Endothelial cell of umbilical vein (primary cell): Measurements from ENCODE around the gene ALOXE3. TPM values are rescaled to one million over a fixed set of nuclear protein-coding genes. Genes with fewer than 3 reads are reported as not detected.

Experiments
- BruUV-seq: library from RNA; stranded (reverse); fragments of 400-500 nt; replicated peaks from 2 replicates; lab custom pipeline; 2021; lab: Mats Ljungman, UMichigan
- CTCF ChIA-PET: fragments of 300-600, 350-600 bp; sonication (Branson Sonifier 250); formaldehyde crosslinking; loops from one replicate; lab custom pipeline; 2021; ENCODE audit warnings: antibody characterized with exemption, inconsistent platforms; lab: Charles Lee
- POLR2A ChIA-PET: fragments of 300-600, 350-600 bp; sonication (Branson Sonifier 250); formaldehyde crosslinking; loops from one replicate; lab custom pipeline; 2021; ENCODE audit warnings: antibody characterized with exemption, inconsistent platforms; lab: Charles Lee
- DNase-seq: peaks from one replicate; pipeline ENCODE4 v3.0.0-alpha.2; 2011; ENCODE audit warnings: low read depth, low spot score
- FAIRE-seq: peaks from 2 replicates; lab custom pipeline; 2011; peaks lifted over from hg19 to GRCh38; lab: Jason Lieb, UNC
- H2AFZ ChIP-seq: 2 replicates; pipeline ENCODE4 v1.6.0; 2012; ENCODE audit warnings: low read depth, low read length, control low read depth, inconsistent platforms
- H3K27ac ChIP-seq: 2 replicates; pipeline ENCODE4 v1.5.1; 2011; ENCODE audit warnings: low read depth, mild to moderate bottlenecking, control low read depth, low read length, moderate library complexity; ENCODE audit not compliant: insufficient read depth
- H3K27me3 ChIP-seq, 2 experiments: 2 replicates each; pipeline versions ENCODE4 v1.6.0 to v1.6.1; 2011; ENCODE audit warnings: low read length in 2 of 2, mixed read lengths in 1 of 2; ENCODE audit not compliant: control insufficient read depth in 2 of 2, insufficient read depth in 2 of 2
- H3K36me3 ChIP-seq, 2 experiments: 2 replicates in 1 of 2; 3 replicates in 1 of 2; pipeline ENCODE4 v1.5.1; 2011; ENCODE audit warnings: low read length in 2 of 2, mild to moderate bottlenecking in 1 of 2, moderate library complexity in 1 of 2; ENCODE audit not compliant: control insufficient read depth in 2 of 2, insufficient read depth in 2 of 2; ENCODE audit errors: extremely low read depth in 1 of 2
- H3K4me1 ChIP-seq: 3 replicates; pipeline ENCODE4 v1.5.1; 2011; ENCODE audit warnings: mild to moderate bottlenecking, low read length; ENCODE audit not compliant: control insufficient read depth, insufficient read depth; ENCODE audit errors: extremely low read depth
- H3K4me2 ChIP-seq: 2 replicates; pipeline ENCODE4 v1.6.1; 2011; ENCODE audit warnings: low read length, control low read depth, mixed read lengths; ENCODE audit not compliant: insufficient read depth
- H3K4me3 ChIP-seq, 3 experiments: fragments of 200-600 bp in 1 of 3; sonication (generic), shearing (Covaris generic) in 1 of 3; replicated peaks in 1 of 3; 2 replicates each; pipeline ENCODE4 v1.5.1; 2011 to 2016; ENCODE audit warnings: control low read depth in 3 of 3, low read length in 3 of 3, mild to moderate bottlenecking in 2 of 3, inconsistent platforms in 1 of 3, low read depth in 1 of 3, moderate library complexity in 1 of 3; ENCODE audit not compliant: insufficient read depth in 1 of 3
- H3K79me2 ChIP-seq: 2 replicates; pipeline ENCODE4 v1.6.0; 2012; ENCODE audit warnings: low read length, inconsistent platforms; ENCODE audit not compliant: control insufficient read depth, insufficient read depth
- H3K9ac ChIP-seq: replicated peaks from 2 replicates; pipeline ENCODE3; 2011; ENCODE audit warnings: low read length, control low read depth; ENCODE audit not compliant: insufficient read depth; ENCODE audit errors: extremely low read depth
- H3K9me1 ChIP-seq: replicated peaks from 3 replicates; pipeline ENCODE4 v1.6.0; 2011; ENCODE audit warnings: mild to moderate bottlenecking, low read length; ENCODE audit not compliant: control insufficient read depth, insufficient read depth; ENCODE audit errors: extremely low read depth
- H3K9me3 ChIP-seq: replicated peaks from 2 replicates; pipeline ENCODE4 v1.5.1; 2012; ENCODE audit warnings: low read length, inconsistent platforms; ENCODE audit not compliant: control insufficient read depth, insufficient read depth
- H4K20me1 ChIP-seq: replicated peaks from 2 replicates; pipeline ENCODE3; 2011; ENCODE audit warnings: mild to moderate bottlenecking, low read length; ENCODE audit not compliant: control insufficient read depth, insufficient read depth; ENCODE audit errors: extremely low read depth
- EZH2 ChIP-seq: IDR thresholded peaks from 2 replicates; pipeline ENCODE4 v1.6.1; 2012; ENCODE audit warnings: borderline replicate concordance, low read depth, mild to moderate bottlenecking, moderate library complexity, low read length, inconsistent platforms; ENCODE audit not compliant: severe bottlenecking
- GATA2 ChIP-seq: IDR thresholded peaks from 2 replicates; pipeline ENCODE4 v1.7.0; 2011; ENCODE audit warnings: low read depth, mild to moderate bottlenecking, moderate library complexity, mixed read lengths, low read length; ENCODE audit not compliant: insufficient read length, insufficient read depth
- dilution Hi-C: fragments of 300-500 bp; cut with MboI; formaldehyde crosslinking; loops from one replicate; pipeline ENCODE4 v1.15.0; 2019; ENCODE audit warnings: low sequenced_read_pairs; ENCODE audit not compliant: extremely low pct_ligation_motif_present
- intact Hi-C: fragments of 100-400 bp; cut with micrococcal nuclease; formaldehyde crosslinking; loops from one replicate; pipeline ENCODE4 v1.10.0; 2022
- polyA plus RNA-seq, 4 experiments: library from polyadenylated mRNA; depleted of rRNA in 3 of 4; stranded (reverse) in 3 of 4; unstranded in 1 of 4; fragments of >200 nt; gene quantifications; 2 replicates each; pipeline versions ENCODE4 v1.2.1 to v1.2.3, GENCODE V29; 2011 to 2012; ENCODE audit warnings: missing spikeins in 1 of 4
- total RNA-seq: library from RNA; stranded (reverse); gene quantifications from 2 replicates; pipeline ENCODE4 v1.2.3, GENCODE V29; 2021
- TF ChIP-seq, protein P1 (sequence below), 2 donors: IDR thresholded peaks; 1 replicate in 1 of 2; 2 replicates in 1 of 2; pipeline ENCODE4 v1.5.1; 2011; ENCODE audit warnings: low read length in 2 of 2, mild to moderate bottlenecking in 2 of 2, moderate library complexity in 2 of 2, control low read depth in 1 of 2, inconsistent platforms in 1 of 2, low read depth in 1 of 2; ENCODE audit not compliant: insufficient read depth in 1 of 2; ENCODE audit errors: extremely low read depth in 1 of 2

The ALOXE3 gene
- total and polyA plus RNA-seq, 2 donors (not counting 3 experiments of a cell fraction or from before 2014, with no cell fraction given), result 0.01 TPM; not detected in 1

DNA sequence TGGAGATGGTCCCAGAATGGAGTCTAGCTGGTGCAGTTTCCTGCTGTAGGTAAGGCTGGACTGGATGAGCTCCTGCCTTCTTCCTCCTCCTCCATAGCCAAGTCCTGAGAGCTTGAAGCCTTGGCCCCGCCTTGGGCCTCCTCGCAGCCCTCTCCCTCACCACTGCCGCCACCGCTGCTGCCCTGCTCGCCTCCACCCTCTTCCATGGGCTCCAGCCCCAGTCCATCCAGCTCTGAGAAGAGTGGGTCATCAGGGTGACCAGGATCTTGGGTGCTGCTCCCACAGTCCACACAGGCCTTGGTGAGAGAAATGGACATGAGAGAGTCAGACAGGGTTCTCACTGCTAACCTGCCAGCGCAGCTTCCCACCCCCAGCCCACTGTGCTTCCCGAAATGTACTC lies 22.7 kb upstream of the ALOXE3 start:
- dilution Hi-C loops (no loop called here), intact Hi-C loops (no loop called here)
- peaks cover 14% of the 10 kb centered on the region for H3K4me1 ChIP-seq
- no peak overlapping the region for H3K9ac ChIP-seq
- no peak for TF ChIP-seq GATA2
- TF ChIP-seq, protein P1, sequence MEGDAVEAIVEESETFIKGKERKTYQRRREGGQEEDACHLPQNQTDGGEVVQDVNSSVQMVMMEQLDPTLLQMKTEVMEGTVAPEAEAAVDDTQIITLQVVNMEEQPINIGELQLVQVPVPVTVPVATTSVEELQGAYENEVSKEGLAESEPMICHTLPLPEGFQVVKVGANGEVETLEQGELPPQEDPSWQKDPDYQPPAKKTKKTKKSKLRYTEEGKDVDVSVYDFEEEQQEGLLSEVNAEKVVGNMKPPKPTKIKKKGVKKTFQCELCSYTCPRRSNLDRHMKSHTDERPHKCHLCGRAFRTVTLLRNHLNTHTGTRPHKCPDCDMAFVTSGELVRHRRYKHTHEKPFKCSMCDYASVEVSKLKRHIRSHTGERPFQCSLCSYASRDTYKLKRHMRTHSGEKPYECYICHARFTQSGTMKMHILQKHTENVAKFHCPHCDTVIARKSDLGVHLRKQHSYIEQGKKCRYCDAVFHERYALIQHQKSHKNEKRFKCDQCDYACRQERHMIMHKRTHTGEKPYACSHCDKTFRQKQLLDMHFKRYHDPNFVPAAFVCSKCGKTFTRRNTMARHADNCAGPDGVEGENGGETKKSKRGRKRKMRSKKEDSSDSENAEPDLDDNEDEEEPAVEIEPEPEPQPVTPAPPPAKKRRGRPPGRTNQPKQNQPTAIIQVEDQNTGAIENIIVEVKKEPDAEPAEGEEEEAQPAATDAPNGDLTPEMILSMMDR (IDR thresholded peaks at IDR 0.05; ENCODE audit: extremely low read depth in 1 of 2, insufficient read depth in 1 of 2, low read depth in 1 of 2, low read length in 2 of 2), result no peak
- no peak for TF ChIP-seq EZH2
- H3K36me3 ChIP-seq, result peaks cover 0 to 41% of the 10 kb centered on the region in 2 experiments
- H2AFZ ChIP-seq, result no peak overlapping the region
- no peak for FAIRE-seq
- ChIA-PET POLR2A (interaction anchor here (0.8 kb wide), 1 partner anchor 32 kb away, joined by 3 read pairs; no protein-coding TSS in a partner anchor), CTCF (interaction anchor here (3.4 to 5.6 kb wide), 2 partner anchors 10 to 18 kb away, joined by 28 to 72 read pairs; partner anchors contain the start of gene PER1)
- no peaks in the 10 kb centered on the region for H3K9me3 ChIP-seq
- no peak overlapping the region for H3K4me3 ChIP-seq
- H3K9me1 ChIP-seq, result no peaks in the 10 kb centered on the region
- no peaks in the 10 kb centered on the region for H3K79me2 ChIP-seq
- H3K27ac ChIP-seq, result no peak overlapping the region
- no peaks in the 10 kb centered on the region for H4K20me1 ChIP-seq
- H3K27me3 ChIP-seq, result no peaks in the 10 kb centered on the region
- no TSS peak for BruUV-seq
- no peak overlapping the region for H3K4me2 ChIP-seq
- DNase-seq, result no peak
